IMR-90 (cell line): ENCODE results near the gene GGN. TPM values are rescaled to one million over a fixed set of nuclear protein-coding genes. Genes with fewer than 3 reads are reported as not detected.

Experiments
- ATAC-seq: fragments of 200-7000 bp; cut with Tn5 transposase; 2 replicates; pipeline ENCODE4 v1.9.1; 2020; ENCODE audit warnings: low read depth, mild to moderate bottlenecking, moderate library complexity
- BruUV-seq: library from RNA; stranded (reverse); fragments of 400-500 nt; replicated peaks from 2 replicates; lab custom pipeline; 2021; lab: Mats Ljungman, UMichigan
- CTCF ChIA-PET: fragments of 300-600 bp; formaldehyde crosslinking; extraction: SDS; loops from one replicate; lab custom pipeline; 2021; ENCODE audit warnings: antibody characterized with exemption; lab: Yijun Ruan, JAX
- POLR2A ChIA-PET: fragments of 300-600 bp; sonication (Branson Sonifier 250); formaldehyde crosslinking; loops from one replicate; lab custom pipeline; 2022; ENCODE audit warnings: antibody characterized with exemption; ENCODE audit not compliant: unreplicated experiment; lab: Charles Lee
- DNase-seq: peaks from one replicate; pipeline ENCODE4 v3.0.0; 2013
- H2AFZ ChIP-seq: replicated peaks from 2 replicates; pipeline ENCODE3; 2013; ENCODE audit warnings: low read length, mild to moderate bottlenecking; ENCODE audit not compliant: poor library complexity
- H2AK5ac ChIP-seq: 2 replicates; pipeline ENCODE4 v1.6.1; 2013; ENCODE audit warnings: low read depth, low read length, inconsistent platforms
- H2AK9ac ChIP-seq: replicated peaks from 2 replicates; pipeline ENCODE3; 2013; ENCODE audit warnings: mild to moderate bottlenecking, low read depth, low read length, moderate library complexity; ENCODE audit not compliant: poor library complexity
- H2BK120ac ChIP-seq: 2 replicates; pipeline ENCODE4 v1.6.1; 2013; ENCODE audit warnings: low read depth, low read length, inconsistent platforms
- H2BK15ac ChIP-seq: 3 replicates; pipeline ENCODE4 v1.6.1; 2013; ENCODE audit warnings: low read depth, low read length, inconsistent platforms
- H2BK20ac ChIP-seq: 2 replicates; pipeline ENCODE4 v1.6.1; 2013; ENCODE audit warnings: low read depth, mild to moderate bottlenecking, inconsistent platforms, low read length, moderate library complexity
- H2BK5ac ChIP-seq: 2 replicates; pipeline ENCODE4 v1.6.1; 2013; ENCODE audit warnings: mild to moderate bottlenecking, low read depth, low read length, inconsistent platforms; ENCODE audit not compliant: poor library complexity, severe bottlenecking
- H3K14ac ChIP-seq: replicated peaks from 2 replicates; pipeline ENCODE4 v1.6.1; 2013; ENCODE audit warnings: low read depth, low read length, inconsistent platforms
- H3K18ac ChIP-seq: 2 replicates; pipeline ENCODE4 v1.6.1; 2013; ENCODE audit warnings: low read depth, low read length, control low read depth
- H3K23ac ChIP-seq: 2 replicates; pipeline ENCODE4 v1.6.1; 2013; ENCODE audit warnings: low read depth, low read length, inconsistent platforms
- H3K27ac ChIP-seq: 2 replicates; pipeline ENCODE4 v1.5.1; 2013; ENCODE audit warnings: mild to moderate bottlenecking, control low read depth, low read length; ENCODE audit not compliant: insufficient read depth
- H3K27me3 ChIP-seq: 2 replicates; pipeline ENCODE4 v1.6.1; 2013; ENCODE audit warnings: low read length; ENCODE audit not compliant: control insufficient read depth, insufficient read depth
- H3K36me3 ChIP-seq: 2 replicates; pipeline ENCODE4 v1.6.1; 2013; ENCODE audit warnings: low read length, mixed read lengths; ENCODE audit not compliant: control insufficient read depth, insufficient read depth
- H3K4ac ChIP-seq: 2 replicates; pipeline ENCODE4 v1.6.1; 2013; ENCODE audit warnings: low read depth, low read length, inconsistent platforms
- H3K4me1 ChIP-seq: 2 replicates; pipeline ENCODE4 v1.6.1; 2013; ENCODE audit warnings: low read length, mixed read lengths; ENCODE audit not compliant: control insufficient read depth, insufficient read depth
- H3K4me2 ChIP-seq: 2 replicates; pipeline ENCODE4 v1.6.1; 2013; ENCODE audit warnings: low read depth, mild to moderate bottlenecking, control low read depth, low read length, moderate library complexity
- H3K4me3 ChIP-seq: 2 replicates; pipeline ENCODE4 v1.5.1; 2013; ENCODE audit warnings: low read depth, mild to moderate bottlenecking, control low read depth, low read length, moderate library complexity; ENCODE audit not compliant: insufficient read depth
- H3K56ac ChIP-seq: 2 replicates; pipeline ENCODE4 v1.6.1; 2013; ENCODE audit warnings: low read length, inconsistent platforms; ENCODE audit not compliant: insufficient read depth; ENCODE audit errors: extremely low read depth
- H3K79me1 ChIP-seq, 2 experiments: 2 replicates each; pipeline ENCODE4 v1.6.1; 2013; ENCODE audit warnings: low read length in 2 of 2, inconsistent platforms in 1 of 2, low read depth in 1 of 2
- H3K9ac ChIP-seq: 2 replicates; pipeline ENCODE4 v1.6.1; 2013; ENCODE audit warnings: low read depth, low read length, control low read depth
- H3K9me1 ChIP-seq: 2 replicates; pipeline ENCODE4 v1.6.1; 2013; ENCODE audit warnings: low read length, inconsistent platforms; ENCODE audit not compliant: insufficient read depth
- H3K9me3 ChIP-seq: 2 replicates; pipeline ENCODE4 v1.6.1; 2013; ENCODE audit warnings: low read length; ENCODE audit not compliant: control insufficient read depth, insufficient read depth
- H4K20me1 ChIP-seq: 2 replicates; pipeline ENCODE4 v1.6.1; 2013; ENCODE audit warnings: low read length, inconsistent platforms; ENCODE audit not compliant: insufficient read depth
- H4K5ac ChIP-seq: 2 replicates; pipeline ENCODE4 v1.6.1; 2013; ENCODE audit warnings: mild to moderate bottlenecking, low read depth, low read length, control low read depth
- H4K8ac ChIP-seq, 2 experiments: 2 replicates each; pipeline ENCODE4 v1.6.1; 2013; ENCODE audit warnings: low read depth in 2 of 2, low read length in 2 of 2, control low read depth in 1 of 2, inconsistent platforms in 1 of 2
- H4K91ac ChIP-seq: 2 replicates; pipeline ENCODE4 v1.6.1; 2013; ENCODE audit warnings: low read depth, low read length, inconsistent platforms; ENCODE audit not compliant: insufficient read depth
- BHLHE40 ChIP-seq: fragments of 150-350 bp; IDR thresholded peaks from 2 replicates; pipeline ENCODE4 v1.6.1; 2016; ENCODE audit warnings: mild to moderate bottlenecking, low read depth, low read length
- CEBPB ChIP-seq: IDR thresholded peaks from 2 replicates; pipeline ENCODE4 v1.6.1; 2012; ENCODE audit warnings: low read depth, low read length, improper control_type of control experiment
- CHD1 ChIP-seq: IDR thresholded peaks from 2 replicates; pipeline ENCODE4 v1.6.1; 2012; ENCODE audit warnings: low read depth, low read length, improper control_type of control experiment
- CTCF ChIP-seq: conservative IDR thresholded peaks from 2 replicates; pipeline ENCODE4 v1.5.1; 2012; ENCODE audit warnings: mild to moderate bottlenecking, low read depth, low read length, improper control_type of control experiment
- ELK1 ChIP-seq: fragments of 150-350 bp; IDR thresholded peaks from 2 replicates; pipeline ENCODE4 v1.6.1; 2016; ENCODE audit warnings: low read depth, mild to moderate bottlenecking, low read length, moderate library complexity, borderline replicate concordance
- FOS ChIP-seq: fragments of 150-350 bp; IDR thresholded peaks from 2 replicates; pipeline ENCODE4 v1.6.1; 2016; ENCODE audit warnings: low read depth, low read length
- MAFK ChIP-seq: IDR thresholded peaks from 2 replicates; pipeline ENCODE4 v1.6.1; 2012; ENCODE audit warnings: low read depth, low read length, improper control_type of control experiment
- MAZ ChIP-seq: IDR thresholded peaks from 2 replicates; pipeline ENCODE4 v1.6.1; 2012; ENCODE audit warnings: low read depth, mild to moderate bottlenecking, low read length, improper control_type of control experiment, moderate library complexity, borderline replicate concordance
- MXI1 ChIP-seq: IDR thresholded peaks from 2 replicates; pipeline ENCODE4 v1.6.1; 2012; ENCODE audit warnings: low read depth, mild to moderate bottlenecking, low read length, moderate library complexity, borderline replicate concordance
- NFE2L2 ChIP-seq: fragments of 150-350 bp; IDR thresholded peaks from 2 replicates; pipeline ENCODE4 v1.6.1; 2016; ENCODE audit warnings: low read depth, mild to moderate bottlenecking, low read length
- POLR2A ChIP-seq: IDR thresholded peaks from 2 replicates; pipeline ENCODE4 v1.6.1; 2012; ENCODE audit warnings: mild to moderate bottlenecking, low read depth, low read length
- RAD21 ChIP-seq: IDR thresholded peaks from 2 replicates; pipeline ENCODE4 v1.6.1; 2012; ENCODE audit warnings: low read length, improper control_type of control experiment
- RCOR1 ChIP-seq: IDR thresholded peaks from 2 replicates; pipeline ENCODE4 v1.6.1; 2012; ENCODE audit warnings: mild to moderate bottlenecking, low read length, improper control_type of control experiment; ENCODE audit not compliant: insufficient replicate concordance
- RFX5 ChIP-seq: IDR thresholded peaks from 2 replicates; pipeline ENCODE4 v1.8.0; 2012; ENCODE audit warnings: low read depth, mild to moderate bottlenecking, low read length, moderate library complexity
- SMC3 ChIP-seq: fragments of 150-350 bp; IDR thresholded peaks from 2 replicates; pipeline ENCODE4 v1.6.1; 2016; ENCODE audit warnings: low read depth, mild to moderate bottlenecking, antibody characterized with exemption, low read length, moderate library complexity
- USF2 ChIP-seq: fragments of 150-350 bp; IDR thresholded peaks from 2 replicates; pipeline ENCODE4 v1.6.1; 2017; ENCODE audit warnings: mild to moderate bottlenecking, antibody characterized with exemption, low read length, low read depth
- WGBS, 2 experiments: methylation state at CpG; one replicate each; pipeline versions ENCODE4 v1.1.5 to v1.1.7; 2013; ENCODE audit warnings: missing lambda C conversion rate in 2 of 2; ENCODE audit not compliant: insufficient read length in 1 of 2; ENCODE audit errors: extremely low coverage in 2 of 2; 5-methylcytosine and 5-hydroxymethylcytosine counted together
- dilution Hi-C: fragments of 300-500 bp; cut with HindIII; formaldehyde crosslinking; loops from one replicate; pipeline ENCODE4 v1.14.3; 2018; ENCODE audit warnings: low sequenced_read_pairs; ENCODE audit not compliant: unreplicated experiment
- in situ Hi-C: fragments of 300-500 bp; cut with MboI; formaldehyde crosslinking; loops from 3 replicates; pipeline ENCODE4 v1.14.3; 2019; ENCODE audit warnings: low sequenced_read_pairs, inconsistent platforms, mixed read lengths
- intact Hi-C: fragments of 100-400 bp; cut with micrococcal nuclease; formaldehyde crosslinking; loops from 2 replicates; pipeline ENCODE4 v1.10.0; 2022
- polyA plus RNA-seq, 3 experiments: library from polyadenylated mRNA; depleted of rRNA; stranded (reverse); fragments of >200 nt; gene quantifications; 2 replicates each; pipeline ENCODE4 v1.2.3, GENCODE V29; 2012; ENCODE audit warnings: low replicate concordance in 1 of 3
- total RNA-seq: library from RNA; depleted of rRNA; stranded (reverse); fragments of >200 nt; gene quantifications from 2 replicates; pipeline ENCODE4 v1.2.3, GENCODE V29; 2012

GGN gene
- total and polyA plus RNA-seq, 2 of the 4 experiments (the other 2 are of a cell fraction), result under 0.01 to 0.65 TPM

GRCh38 chr19:38361633-38362075 lies 26.2 kb downstream of the GGN start:
- no TSS peak for BruUV-seq
- Histone ChIP-seq H3K4ac (no peak overlapping the region), H2AK5ac (no peak overlapping the region), H3K4me1 (no peaks in the 10 kb centered on the region), H3K4me2 (peak overlapping the region; percentile 97), H4K20me1 (0 out of 2 replicates have a peak, but pooled peaks cover 3% of the 10 kb centered on the region), H3K36me3 (no peaks in the 10 kb centered on the region), H3K27me3 (peaks cover 42% of the 10 kb centered on the region), H2AFZ (peak overlapping the region; percentile 98), H2BK120ac (no peak overlapping the region), H2AK9ac (peak overlapping the region; percentile 47), H2BK5ac (no peak overlapping the region), H3K9ac (no peak overlapping the region), H3K18ac (no peak overlapping the region), H2BK20ac (no peak overlapping the region), H2BK15ac (no peak overlapping the region), H3K4me3 (peak overlapping the region; percentile 66), H4K8ac (no peak overlapping the region), H3K9me1 (no peaks in the 10 kb centered on the region), H3K56ac (no peak overlapping the region), H4K5ac (no peak overlapping the region), H4K91ac (no peak overlapping the region), H3K14ac (no peak overlapping the region), H3K79me1 (no peaks in the 10 kb centered on the region), H3K23ac (no peak overlapping the region), H3K27ac (no peak overlapping the region), H3K9me3 (no peaks in the 10 kb centered on the region)
- TF ChIP-seq FOS, result no peak
- no peak for TF ChIP-seq CEBPB
- no peak for TF ChIP-seq MXI1
- TF ChIP-seq POLR2A, result no peak
- TF ChIP-seq RAD21, result no peak
- no peak for TF ChIP-seq BHLHE40
- no peak for TF ChIP-seq NFE2L2
- no peak for TF ChIP-seq CTCF
- TF ChIP-seq USF2, result no peak
- no peak for TF ChIP-seq SMC3
- no peak for TF ChIP-seq ELK1
- TF ChIP-seq MAZ, result no peak
- no peak for TF ChIP-seq MAFK
- no peak for TF ChIP-seq CHD1
- no peak for TF ChIP-seq RFX5
- TF ChIP-seq RCOR1, result no peak
- in situ Hi-C loops, result no loop called here
- ATAC-seq (peak; percentile 94), DNase-seq (peak; percentile 57)
- intact Hi-C loops, result no loop called here
- dilution Hi-C loops, result no loop called here
- ChIA-PET CTCF (interaction anchor here (0.9 to 1.5 kb wide), 2 partner anchors 13 to 26 kb away, joined by 3 to 4 read pairs; partner anchors contain the start of genes CATSPERG and PSMD8), POLR2A (interaction anchor here (0.6 kb wide), 1 partner anchor 11 kb away, joined by 4 read pairs; no protein-coding TSS in a partner anchor)
- WGBS, 2 experiments, result 3% methylated on average over 8 of the region's 37 CpGs; no CpG with 5 or more reads in 1 of the 2 experiments
